HG03558 (cell line): ENCODE measurements around the gene FAM13C.

ENCODE experiments used
- ATAC-seq: cut with Tn5 transposase; IDR thresholded peaks from one replicate; pipeline ENCODE4 v1.9.1; 2021; ENCODE audit warnings: moderate number of reproducible peaks; ENCODE audit not compliant: unreplicated experiment; ENCODE audit errors: extremely low read depth

Gene FAM13C

DNA sequence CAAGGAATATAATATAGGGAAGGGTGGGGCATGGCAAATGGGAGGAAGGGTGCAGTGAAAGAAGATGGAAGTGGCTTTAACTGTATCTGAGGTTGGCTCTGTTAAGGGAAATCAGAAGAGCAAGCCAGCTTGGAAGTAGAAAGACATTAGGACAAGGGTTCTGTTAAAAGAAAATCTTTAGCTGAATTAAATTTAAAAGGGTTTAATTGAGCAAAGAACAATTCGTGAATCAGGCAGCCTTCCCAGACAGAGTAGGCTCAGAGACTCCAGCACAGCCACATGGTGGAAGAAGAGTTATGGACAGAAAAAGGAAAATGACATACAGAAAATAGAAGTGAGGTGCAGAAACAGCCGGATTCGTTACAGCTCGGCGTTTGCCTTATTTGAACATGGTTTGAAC is 42.0 kb downstream of the FAM13C start:
- no peak for ATAC-seq

DNA sequence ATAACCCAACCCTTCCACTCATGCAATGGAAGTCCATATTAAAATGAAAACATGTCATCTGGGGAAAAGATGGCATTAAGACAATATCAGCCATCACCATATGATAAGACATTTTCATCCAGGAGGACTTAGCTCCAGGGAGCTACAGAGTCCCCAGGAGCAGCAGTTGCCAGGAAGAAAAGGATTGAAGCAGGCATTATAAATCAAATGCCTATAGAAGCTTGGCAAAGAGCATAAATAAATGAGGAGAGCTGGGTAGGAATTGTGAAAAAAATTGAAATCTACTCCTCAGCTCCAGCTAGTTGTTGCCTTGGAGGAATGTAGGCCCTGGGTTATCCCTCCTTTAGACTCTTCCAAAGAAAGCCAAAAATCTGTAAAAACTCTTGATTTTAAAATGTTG is 42.5 kb downstream of the FAM13C start:
- no peak for ATAC-seq

DNA sequence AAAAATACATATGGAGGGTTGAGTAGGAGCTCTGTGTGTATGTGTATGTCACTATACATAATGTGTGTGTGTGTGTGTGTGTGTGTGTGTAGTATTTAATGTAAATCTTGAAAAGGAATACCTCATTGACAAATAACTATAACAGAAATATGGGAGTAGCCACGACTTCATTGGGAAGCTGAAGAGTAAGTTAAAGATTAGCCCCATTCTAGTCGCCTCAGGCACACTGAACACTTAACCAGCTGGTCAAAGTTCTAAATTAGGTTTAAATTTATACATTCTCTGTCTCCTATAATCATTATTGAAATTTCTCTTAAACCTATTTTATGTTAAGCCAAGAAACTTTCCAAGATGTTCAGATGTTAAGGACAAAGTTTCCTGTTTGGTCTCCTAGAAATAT is 45.3 kb downstream of the FAM13C start:
- no peak for ATAC-seq

DNA sequence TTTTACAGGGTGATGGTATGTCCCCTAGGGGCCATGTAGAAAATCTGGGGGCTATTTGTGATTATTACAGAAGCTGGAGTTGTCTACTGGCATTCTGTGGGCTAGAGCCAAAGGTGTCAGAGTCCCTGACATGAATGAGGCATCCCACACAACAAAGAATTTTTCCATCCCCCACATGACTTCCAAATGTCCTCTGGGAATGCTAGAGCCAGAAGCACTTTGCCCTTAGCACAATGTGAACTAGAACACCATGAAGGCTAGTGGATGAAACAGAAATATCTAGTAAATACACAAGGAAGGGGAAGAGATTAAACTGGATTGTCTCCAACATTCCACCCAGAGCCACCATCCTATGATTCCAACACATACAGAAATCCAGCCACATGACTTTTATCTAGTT is 46.9 kb downstream of the FAM13C start:
- no peak for ATAC-seq

DNA sequence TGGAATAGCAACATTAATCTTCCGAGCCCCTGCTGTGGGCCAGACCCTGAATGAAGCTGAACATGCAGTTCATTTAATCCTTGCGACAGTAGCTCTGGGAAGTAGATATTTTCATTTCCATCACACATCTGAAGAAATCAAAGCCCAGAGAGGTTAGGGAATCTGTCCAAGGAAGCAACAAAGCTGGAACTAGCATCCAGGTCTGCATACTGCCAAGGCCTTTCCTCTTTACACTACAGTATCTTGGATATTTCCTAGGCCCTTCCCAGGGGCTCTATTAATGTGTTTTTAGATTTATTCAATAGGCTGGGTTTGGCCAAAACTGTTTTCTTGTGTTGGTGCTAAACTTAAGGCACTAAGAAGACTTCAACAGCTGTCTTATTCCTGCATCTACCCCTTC is 48.1 kb downstream of the FAM13C start:
- no peak for ATAC-seq

DNA sequence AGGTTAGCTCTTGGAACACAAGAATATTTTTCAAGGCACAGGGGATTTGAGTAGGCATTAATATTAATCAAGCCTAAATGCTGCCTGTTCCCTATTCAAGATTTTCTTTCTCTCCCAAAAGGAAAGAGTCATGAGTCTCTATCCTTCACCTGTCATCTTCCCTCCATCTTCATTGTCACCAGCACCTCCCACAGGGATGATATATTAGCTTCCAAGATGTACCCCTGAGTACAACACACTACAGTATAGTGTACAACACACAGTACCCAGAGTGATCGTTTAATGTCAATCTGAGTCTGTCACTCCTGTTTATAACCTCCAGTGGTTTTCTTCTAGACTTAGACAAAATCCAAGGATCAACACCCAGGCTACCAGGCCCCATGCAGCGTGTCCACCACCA is 50.1 kb downstream of the FAM13C start:
- no peak for ATAC-seq

DNA sequence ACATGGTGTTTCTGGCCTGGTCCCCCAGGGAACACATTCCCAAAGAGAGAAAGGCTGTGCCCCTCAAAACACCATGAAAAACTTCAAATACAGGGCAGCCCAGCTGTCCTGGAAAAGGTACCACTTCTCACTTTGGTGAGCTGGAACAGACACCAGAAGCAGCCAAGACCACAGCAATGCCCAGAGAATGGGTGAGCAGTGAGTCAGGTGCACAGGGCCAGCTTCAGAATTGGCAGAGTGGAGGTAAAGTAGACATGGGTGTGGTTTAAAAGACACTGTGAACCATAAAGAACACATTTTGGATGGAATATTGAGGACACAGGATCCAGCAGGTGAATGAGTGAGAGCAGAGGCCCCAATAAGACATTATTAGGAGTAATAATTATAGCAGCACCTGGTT is 51.3 kb downstream of the FAM13C start:
- ATAC-seq: no peak

DNA sequence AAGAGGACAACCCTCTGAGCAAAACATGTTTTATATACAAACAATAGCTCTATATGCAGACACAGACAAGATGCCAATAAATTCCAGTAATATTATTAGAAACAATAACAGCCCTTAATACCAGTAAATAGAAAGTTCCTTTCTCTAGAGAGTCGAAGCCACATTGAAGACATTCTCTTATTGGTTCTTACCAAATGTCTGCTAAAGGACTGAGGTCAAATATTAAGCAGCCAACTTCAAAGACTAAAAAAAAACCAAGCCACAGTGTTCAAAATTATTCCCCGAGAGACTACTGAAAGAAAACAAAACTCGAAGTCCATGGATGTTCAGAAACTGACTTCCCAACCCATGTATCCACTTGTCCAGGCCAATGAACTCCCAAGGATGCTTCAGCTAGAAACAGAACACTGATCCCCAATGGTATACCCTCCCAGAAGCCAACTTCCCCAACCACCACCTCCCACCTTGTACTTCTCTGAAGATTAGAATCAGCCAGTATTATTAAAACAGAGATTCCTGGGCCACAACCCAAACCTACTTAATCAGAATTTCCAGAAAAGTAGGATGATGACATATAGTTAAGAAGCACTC is 51.9 kb downstream of the FAM13C start:
- ATAC-seq: no peak

DNA sequence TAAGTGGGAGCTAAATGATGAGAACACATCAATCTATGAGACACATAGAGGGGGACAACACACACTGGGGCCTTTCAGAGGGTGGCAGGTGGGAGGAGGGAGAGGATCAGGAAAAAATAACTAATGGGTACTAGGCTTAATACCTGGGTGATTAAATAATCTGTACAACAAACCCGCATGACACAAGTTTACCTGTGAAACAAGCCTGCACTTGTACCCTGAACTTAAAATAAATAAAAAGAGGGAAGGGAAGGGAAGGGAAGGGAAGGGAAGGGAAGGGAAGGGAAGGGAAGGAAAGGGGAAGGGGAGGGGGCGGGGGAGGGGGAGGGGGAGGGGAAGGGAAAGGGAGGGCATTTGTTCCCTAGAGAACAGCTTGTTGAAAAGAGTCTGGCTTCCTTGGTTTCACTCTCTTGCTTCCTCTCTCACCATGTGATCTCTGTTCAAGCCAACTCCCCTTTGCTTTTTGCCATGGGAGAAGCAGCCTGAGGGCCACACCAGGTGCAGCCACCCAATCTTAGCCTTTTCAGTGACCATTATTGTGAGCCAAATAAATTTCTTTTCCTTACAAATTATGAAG is 57.7 kb downstream of the FAM13C start:
- ATAC-seq: no peak

DNA sequence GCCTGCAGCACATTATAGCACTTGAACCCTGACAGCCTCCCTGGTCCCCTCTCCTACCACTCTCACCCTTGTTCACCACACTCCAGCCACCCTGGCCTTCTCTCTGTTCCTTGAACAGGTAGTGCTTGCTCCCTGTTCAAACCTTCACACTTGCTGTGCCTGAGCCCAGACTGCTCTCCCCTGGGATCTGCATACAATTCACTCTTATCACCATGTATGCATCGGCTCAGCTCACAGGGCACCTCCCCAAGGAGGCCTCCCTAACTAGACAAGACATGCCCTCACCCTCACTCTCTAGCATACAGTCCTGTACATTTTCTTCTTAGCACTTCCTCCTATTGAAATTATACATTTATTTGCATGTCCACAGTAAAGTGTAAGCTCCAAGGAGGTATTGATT is 59.3 kb downstream of the FAM13C start:
- ATAC-seq: no peak

DNA sequence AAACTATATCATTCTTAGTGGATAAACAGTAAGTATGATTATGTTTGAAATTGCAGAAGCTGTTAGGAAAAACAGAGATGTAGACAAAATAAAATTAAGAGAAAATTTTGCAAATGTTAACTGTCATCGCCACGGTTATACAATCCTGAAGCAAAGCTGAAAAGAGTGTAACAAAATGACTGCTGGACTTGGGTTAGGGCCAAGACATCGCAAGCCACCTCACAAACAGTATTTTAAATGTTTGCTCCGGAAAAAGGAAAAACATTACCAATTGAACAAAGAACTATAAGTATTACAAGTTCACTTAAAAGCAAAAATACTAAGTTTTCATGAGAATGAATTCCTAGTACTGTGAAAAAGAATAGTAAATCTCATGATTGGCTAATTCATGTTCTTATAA is 60.0 kb downstream of the FAM13C start:
- ATAC-seq: no peak

DNA sequence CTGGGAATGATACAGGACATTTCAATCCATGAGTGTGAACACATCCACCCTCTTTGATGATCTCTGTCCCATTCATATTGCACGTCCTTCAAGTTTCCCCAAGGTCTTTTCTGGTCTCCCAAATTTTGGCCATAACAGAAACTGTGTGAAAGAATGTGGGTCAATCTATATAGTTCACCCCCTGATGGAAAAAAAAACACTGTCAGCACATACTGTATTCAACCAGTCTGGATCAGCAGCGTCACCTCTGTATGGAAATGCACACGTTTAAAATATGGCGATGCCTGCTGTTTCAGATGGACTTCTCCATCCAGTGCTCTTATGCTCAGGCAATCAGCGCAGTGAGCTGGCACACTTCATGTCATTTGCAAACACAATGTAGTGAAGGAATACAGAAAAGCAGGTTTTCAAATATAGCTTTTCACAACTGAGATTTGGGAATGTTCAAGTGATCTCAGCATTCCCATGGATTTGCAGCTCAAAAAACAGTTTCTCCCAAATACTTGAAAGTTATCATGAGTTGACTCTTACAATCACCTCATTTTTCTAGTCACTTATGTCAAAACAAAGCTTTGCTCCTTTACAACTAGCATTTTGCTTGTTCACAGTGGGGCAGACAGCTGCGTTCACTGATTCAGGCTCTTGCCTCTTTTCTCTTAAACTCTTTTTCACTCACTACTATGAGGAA is 61.1 kb downstream of the FAM13C start:
- no peak for ATAC-seq

DNA sequence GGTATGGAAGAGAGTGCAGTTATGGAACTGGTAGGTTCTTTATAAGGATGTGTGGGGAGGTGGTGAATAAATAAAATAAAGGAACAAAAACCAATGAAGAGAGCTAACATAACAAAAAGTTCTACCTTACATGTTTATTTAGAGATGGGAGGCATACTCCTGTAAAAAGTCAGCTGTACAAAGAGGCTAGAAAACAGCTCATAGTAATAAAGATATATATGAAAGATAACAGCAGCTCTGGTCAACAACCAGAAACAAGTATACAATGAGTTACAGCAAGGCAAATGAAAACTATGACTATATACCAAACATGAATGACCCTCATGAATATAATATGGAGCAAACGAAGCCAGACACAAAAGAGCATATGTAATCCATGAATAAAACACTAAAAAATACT is 62.0 kb downstream of the FAM13C start:
- no peak for ATAC-seq

DNA sequence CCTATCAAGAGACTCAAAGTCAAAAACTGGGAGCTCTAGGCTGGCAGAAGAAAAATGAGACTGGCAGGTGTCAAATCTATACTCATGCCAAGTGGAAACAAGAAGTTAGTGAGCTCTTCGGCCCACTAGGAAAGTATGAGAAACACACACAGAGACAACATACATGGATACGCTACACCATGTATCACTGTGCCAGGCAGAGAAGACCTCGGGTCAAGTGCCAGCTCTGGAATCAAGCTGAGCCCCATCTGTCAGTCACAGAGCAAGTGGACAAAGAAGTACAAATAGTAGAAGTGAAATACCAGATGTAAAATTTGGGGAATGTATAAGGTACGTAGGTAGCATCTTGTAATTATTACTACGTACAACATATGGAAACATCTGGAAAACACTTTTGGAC is 62.4 kb downstream of the FAM13C start:
- ATAC-seq: no peak

DNA sequence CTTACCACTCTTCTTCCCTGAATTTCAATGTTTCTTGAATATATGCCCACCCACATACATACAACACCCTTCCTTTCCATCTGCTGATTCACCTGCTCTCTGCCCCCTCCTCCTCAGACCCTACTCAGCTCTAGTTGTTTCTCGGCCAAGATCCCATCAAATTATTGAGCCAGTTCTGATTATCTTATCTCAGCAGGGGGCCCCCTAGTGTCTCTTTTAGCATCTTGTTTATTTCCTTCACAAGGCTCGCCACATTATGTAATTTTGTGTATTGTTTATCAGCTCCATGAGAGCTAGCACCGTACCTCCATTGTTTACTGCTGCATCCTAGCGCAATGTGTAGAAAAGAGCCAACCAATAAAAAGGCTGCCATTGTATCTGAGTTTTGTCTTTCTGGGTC is 71.9 kb downstream of the FAM13C start:
- ATAC-seq: no peak

DNA sequence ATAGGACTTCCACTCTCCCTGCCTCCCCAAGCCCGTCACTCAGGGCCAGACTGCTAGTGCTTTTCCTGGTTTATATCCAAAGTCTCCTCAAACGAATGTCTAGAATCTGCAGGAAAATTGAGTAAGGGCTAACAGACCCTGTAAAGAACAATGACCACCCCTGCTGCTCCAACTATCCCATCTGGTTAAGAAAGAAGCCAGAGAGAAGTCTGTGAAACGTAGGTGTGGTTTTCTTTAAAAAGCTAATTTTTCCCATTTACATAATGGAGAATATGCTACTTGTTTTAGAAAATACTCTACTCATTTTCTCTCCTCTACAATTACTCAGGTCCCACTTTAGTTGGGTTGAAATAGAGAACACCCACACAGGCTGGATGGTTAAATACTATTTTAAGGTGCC is 72.5 kb downstream of the FAM13C start:
- ATAC-seq: no peak

DNA sequence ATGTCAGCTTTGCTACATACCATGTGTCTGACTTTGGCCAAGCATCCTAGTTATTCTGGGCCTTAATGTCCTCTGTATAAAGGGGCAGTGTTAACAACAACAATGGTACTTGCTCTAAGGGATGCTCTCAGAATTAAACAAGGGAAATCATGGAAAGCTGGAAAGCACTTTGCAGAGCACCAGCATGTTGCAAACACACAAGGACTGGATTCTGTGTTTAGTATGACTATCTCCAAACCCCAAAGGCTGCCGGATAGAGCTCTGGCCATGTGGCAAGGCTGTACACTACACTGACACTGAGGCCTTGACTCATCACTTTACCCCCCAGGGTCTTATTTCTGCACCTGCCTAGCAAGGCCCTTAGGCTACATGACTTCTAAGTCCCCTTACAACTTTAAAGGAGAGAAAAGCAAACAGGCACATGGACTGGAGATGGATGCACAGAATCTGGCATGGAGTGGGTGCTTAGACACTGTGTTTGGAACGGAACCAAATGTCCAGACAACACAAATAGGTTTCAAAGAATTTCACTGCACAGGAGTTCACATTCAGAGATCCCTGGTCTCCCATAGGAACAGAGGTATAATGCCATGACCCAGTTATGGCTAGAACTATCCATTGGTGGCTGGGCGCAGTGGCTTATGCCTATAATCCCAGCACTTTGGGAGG is 74.6 kb downstream of the FAM13C start:
- ATAC-seq: no peak

DNA sequence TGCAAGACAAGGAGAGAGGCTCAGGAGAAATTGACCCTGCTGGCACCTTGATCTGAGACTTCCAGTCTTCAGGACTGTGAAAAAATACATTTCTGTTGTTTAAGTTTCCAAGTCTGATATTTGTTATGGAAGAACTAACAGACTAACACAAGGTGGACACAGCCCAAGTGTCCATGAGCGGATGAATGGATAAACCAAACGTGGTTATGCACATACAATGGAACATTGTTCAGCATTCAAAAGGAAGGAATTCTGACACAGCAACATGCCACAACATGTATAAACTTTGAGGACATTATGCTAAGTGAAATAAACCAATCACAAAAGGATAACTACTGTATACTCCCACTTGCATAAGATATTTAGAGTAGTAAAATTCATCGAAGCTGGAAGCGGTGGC is 76.5 kb downstream of the FAM13C start:
- ATAC-seq: no peak

DNA sequence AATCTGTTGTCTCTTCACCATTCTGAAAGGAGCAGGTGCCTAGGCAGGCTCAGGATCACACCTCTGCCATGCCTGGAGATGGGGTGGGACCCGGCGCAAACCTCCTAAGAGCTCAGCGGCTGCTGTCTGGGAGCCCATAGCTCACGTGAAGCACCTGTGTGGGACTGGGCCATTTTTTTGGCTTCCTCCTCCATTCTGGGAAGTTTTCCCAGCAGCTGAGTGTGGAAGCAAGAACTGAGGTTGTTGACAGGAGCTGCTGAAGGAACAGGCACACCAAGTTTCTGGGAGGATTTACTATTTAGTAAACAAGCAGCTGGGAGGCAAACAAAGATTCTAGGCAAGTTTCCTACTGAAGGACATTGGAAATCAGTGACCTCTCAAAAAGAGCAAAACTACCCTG is 77.3 kb downstream of the FAM13C start:
- ATAC-seq: no peak

DNA sequence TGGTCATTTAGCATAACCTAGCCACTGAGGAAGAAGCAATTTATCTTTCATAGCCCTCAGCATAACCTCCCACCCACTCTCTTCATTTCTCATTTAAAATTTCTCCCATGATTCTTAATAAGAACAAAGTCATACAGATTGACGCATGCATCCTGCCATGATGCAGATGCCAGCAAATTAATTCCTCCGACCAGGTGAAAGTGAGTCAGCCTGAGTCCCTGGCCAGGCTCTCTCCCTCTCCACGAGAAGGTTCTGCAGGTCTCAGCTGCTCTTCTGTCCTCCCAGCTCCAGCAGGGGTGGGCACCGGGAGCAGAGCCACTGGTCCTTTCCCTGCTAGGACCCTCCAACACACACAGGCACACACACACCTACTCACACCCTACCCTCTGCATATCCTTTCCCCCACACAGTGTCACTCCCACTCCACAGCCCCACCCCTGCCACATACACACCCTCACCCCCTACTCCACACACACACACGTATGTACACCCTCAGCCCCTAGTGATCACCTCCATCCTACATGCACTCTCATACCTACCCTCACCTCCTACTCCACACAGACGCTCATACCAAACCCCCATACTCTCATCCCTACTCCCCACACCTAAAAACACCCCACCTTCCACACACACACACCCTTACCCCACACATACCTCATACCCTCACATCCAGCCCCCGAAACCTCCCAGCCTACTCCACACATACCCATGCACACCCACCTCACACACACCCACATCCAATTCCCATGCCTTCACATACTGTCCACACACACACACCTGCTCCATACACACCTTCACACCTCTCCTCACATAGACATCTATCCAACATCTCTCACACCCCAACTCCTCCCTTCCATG is 78.0 kb downstream of the FAM13C start:
- no peak for ATAC-seq
